GM19025 (cell line): ENCODE data around the gene PFDN4.

Source experiments
- ATAC-seq: cut with Tn5 transposase; IDR thresholded peaks from one replicate; pipeline ENCODE4 v1.9.1; 2021; ENCODE audit warnings: mild to moderate bottlenecking, low read depth, moderate library complexity; ENCODE audit not compliant: unreplicated experiment

The PFDN4 gene

DNA sequence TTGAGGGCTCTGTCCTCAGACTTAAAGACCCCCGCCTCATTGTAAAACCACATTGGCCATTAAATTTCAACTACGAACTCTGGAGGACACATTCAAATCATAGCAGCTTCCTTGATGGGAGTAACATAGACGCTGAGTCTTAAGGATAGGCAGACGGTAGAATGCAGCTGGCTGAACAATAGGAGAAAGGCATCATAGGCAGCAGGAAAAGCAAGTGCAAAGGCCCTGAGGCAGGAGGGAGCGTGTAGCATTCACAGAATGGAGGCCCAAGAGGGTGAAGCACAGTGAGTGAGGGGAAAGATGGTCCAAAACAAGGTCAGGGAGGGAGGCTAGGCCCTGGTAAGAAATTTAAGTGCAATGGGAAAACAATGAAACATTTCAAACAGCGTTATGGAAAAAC is 8.6 kb upstream of the PFDN4 start:
- ATAC-seq = no peak

DNA sequence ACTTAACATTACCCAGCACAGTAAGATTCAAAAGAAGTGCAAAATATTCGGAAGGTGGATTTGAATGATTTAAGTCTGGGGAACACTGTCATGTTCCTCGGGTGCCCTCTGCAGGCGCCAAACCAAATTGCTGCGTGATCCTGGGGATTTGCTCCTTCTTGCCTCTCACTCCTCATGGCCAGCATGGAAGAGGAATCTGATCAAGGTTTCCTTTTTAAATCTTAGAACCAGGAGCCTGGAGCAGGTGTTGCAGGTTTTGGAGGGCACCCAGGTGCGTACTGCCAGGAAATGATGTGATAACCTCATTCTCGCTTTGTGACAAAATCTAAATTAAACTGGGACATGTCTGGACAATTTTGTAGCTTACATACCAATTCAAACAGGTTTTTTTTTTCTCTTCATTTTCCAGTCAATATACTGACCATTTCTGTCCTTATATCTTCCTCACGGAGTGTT is 8.1 kb upstream of the PFDN4 start:
- no peak for ATAC-seq

DNA sequence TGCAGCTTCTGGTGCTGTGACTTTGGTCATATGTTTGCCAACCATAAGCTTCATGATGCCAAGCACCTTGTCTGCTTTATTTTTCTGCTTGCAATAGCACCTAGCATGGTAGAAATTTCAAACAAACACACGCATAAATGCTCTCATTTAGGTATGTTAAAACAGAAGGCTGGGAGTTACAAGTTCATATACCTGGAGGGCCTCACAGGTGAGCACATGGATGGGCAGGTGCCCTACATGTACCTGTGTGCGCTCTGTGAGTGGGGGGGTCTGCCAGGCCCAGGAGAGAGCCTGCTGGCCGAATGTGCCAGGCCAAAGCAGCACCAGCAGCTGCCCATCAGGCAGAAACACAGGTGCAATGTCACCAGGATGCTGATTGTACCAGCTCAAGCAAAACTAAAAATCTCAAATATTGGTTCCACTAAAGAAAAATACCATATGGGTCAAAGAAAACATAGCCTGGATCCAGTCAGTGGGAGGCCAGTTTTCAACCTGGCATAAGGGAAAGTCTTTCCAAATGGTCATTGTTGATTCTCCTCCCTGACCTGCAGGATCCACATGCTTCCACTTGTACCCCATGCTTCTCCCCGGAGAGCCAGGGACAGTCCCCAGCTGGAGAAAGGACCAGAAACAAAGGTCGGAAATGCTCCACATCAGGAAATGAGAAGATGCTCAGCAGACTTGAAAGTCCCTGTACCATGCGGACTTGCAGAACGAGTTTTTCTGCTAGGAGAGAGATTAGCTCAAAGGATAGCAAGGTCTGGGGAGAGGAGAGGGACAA is 7.2 kb upstream of the PFDN4 start:
- no peak for ATAC-seq

DNA sequence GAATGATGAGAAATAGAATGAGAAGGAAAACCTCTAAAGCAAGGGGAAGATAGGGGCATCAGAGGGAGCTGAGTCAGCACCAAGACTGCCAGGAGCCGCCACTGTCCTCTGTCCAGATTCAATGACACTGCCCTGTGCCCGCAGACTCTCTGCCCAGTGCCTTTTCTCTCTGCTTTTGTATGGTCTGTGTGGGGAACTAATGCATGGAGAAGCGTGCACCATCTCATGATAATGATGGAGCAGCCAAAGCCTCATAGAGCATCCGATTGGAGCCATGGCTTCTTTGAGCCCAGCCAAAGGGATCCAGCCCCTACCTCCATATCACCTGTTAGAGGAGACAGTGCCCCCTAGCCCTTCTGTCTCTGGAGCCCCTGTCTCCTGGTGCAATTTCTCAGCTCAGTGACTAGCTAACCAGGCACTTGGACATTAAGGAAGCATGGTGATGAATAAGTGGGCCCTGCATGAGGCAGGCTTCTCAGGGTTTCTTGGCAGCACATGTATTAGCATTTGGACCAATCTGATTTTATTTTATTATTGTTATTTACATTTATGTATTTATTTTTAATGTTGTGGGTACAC is 6.5 kb upstream of the PFDN4 start:
- ATAC-seq = no peak

DNA sequence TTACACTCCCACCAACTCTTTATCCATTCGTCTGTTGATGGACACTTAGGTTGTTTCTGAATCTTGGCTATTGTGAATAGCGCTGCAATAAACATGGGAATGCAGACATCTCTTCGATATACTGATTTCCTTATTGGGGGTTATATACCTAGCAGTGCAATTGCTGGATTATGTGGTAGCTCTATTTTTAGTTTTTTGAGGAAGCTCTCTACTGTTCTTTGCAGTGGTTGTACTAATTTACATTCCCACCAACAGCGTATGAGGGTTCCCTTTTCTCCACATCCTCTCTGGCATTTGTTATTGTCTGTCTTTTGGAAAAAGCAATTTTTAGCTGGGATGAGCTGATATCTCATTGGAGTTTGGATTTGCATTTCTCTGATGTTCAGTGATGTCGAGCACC is 4.6 kb upstream of the PFDN4 start:
- ATAC-seq = no peak

DNA sequence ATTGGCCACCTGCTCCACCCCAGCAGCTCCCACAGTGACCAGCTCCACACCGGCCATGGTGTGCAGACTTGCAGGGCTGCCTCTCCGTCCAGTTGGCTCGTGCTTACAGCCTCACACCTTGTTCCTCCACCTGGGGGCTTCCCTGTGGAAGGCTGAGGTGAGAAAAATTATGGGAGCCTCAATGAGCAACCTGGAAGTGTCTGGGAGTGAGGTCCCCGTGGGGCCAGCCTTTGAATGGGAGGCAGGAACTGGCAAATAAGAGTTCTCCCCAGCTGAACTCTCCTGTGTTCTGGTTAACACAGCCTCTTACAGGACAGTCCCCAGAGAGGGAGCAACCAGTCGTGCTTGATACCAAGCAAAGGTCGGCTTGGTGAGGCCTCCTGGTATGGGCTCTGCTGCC is 3.8 kb upstream of the PFDN4 start:
- ATAC-seq = no peak

DNA sequence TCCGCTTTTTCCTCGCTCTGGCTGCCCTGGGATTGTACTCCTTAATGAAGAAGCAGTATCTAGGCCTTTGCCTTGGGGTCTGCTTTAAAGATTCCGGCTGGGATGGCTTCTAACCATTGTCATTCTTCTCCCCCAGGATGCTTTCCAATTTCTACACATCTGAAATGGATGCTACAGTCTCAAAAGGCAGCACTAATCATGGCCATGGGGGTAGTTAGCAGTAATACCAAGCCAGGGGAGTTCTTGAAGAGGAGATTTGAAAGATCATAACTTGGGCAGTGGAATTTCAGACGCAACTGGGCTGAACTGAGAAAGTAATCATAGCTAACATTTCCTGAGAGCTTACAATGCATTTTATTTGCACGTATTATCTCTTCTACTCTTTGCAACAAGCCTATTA is 3.4 kb upstream of the PFDN4 start:
- ATAC-seq = no peak

DNA sequence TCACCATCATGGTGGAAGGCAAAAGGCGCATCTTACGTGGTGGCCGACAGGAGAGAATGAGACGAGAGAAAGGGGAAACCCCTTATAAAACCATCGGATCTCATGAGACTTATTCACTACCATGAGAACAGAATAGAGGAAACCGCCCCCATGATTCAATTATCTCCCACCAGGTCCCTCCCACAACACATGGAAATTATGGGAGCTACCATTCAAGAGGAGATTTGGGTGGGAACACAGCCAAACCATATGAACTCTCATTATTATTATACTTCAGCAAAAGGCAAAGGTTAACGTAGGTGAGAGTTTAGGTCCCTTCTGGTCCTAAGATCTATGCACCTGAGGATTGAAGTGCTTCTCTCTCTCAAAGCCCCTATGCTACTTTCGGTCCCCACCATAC is 2.4 kb upstream of the PFDN4 start:
- ATAC-seq = no peak

DNA sequence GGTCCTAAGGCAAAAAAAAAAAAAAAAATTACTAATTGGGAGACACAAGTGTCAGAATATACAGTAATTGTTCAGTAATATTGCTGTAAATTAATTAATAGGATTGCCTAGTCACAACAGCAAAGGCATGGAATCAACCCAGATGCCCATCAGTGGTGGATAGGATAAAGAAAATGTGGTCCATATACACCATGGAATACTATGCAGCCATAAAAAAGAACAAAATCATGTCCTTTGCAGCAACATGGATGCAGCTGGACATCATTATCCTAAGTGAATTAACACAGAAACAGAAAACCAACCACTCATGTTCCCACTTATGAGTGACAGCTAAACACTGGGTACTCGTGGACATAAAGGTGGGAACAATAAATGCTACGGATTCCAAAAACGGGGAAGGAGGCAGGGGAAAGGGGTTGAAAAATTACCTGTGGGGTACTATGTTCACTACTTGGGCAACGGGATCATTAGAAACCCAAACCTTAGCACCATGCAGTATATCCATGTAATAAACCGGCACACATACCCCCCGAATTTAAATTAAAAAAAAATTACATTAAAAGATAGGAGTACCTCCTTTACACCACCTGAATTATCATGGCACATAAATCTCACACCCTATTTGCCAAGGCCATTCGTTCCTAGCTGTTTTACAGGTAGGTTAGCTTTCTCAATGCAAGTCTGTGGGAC is 689 bp upstream of the PFDN4 start:
- no peak for ATAC-seq

DNA sequence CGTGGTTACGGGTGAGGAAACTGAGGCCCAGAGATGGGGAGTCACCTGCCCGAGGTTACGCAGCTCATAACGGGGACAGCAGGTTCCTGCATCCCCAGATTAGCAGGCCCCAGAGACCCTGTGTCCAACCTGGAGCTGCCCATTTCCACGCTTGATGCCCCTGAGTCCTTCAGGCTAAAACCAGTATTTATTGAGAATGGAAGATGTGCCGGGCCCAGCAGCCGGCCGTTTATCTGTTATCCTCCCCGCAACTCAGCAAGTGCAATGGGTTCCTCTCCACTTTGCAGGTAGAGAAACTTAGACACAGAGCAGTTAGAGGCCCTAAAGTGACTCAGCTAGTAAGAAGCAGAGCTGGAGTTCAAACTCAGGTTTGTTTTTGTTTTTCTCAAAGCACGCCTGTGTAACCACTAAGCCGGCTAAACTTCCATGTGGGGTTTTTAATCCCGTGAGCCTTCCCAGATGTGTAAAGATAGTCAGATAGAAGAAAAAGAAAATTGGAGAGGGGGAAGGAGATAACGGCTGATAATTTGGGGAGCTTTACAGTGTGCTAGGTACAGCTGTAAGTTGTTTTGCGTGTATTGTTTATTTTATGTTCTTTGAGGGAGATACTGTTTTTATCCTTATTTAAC is 775 bp downstream of the PFDN4 start:
- ATAC-seq = no peak

DNA sequence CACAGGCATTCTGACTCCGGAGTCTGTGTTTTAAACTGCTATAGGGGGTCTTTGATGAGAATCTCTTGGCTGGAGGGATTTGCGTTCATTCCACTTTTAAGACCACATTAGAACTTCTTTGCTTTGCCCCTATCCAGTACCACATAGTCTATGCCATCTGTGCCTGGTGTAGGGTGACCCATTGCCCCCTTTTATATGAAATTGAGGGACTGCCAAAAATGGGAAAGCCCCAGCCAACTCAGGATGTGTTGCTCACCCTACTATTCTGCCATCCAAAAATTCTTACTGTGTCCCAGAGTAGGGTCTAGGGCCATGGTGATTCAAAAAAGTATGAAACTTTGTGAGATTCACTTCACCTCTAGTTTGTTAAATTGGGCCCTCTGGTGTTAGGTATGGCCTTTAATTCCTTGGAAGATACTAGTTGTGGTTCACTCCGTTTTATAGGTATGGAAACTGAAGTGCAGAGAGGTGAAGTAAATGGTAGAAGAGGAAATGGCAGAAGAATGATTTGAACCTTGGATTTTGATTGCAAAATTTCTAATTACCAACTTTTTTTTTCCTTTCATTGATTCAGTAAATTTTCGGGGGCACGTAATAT is 1.4 kb downstream of the PFDN4 start:
- ATAC-seq = no peak

DNA sequence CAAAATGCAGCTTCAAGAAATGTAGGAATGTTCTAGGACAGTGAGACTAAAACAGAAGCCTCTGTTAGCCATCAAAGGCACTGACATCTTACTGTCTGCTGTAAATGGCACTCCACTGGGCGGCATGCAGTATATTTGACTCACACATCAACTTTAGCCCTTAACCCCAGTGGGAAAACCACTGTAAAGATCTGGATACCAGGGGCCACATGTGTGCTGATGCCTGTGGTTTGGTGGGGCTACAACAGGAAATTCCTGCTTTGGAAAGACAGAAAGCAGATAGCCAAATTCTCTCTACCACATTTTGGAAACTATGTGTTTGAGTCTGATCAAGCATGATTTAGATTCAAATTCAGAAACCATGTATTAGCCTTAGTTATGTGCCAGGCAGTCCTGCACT is 4.3 kb downstream of the PFDN4 start:
- ATAC-seq = no peak

DNA sequence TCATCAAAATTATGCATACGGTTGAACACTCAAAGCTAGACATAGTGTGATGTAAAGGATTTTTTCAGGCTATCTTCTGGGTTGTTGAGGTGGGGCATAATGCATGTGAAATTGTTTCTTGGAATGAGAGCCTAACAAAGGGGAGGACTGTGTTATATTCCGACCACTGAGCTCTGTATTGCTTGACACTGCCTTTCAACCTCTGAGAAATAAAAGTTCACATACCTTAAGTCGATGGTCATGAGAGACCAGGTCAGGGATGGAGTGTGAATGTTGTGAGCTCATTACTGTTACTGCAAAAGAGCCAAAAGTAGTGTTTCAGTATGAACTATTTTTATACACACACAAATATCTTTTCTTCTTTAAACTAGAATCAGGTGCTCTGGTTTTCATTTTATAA is 5.0 kb downstream of the PFDN4 start:
- no peak for ATAC-seq

DNA sequence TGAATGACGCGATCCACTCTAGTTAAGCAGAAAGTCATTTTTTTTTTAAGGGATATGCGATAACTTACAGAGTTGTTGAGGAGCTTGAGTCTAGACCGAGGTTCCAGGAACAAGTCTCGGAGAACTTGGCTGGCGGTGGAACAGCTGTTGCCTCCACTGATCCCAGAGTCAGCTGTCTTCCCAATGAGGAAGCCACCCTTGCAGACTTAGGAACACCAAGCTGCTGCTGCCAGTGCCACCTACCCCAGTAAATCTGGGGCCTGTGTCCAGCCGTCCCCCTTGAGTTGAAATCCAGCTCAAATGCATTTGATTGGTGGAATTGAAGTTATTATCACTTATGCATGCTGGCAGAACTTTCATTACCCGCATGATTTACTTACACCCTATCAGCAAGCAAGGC is 6.7 kb downstream of the PFDN4 start:
- no peak for ATAC-seq

DNA sequence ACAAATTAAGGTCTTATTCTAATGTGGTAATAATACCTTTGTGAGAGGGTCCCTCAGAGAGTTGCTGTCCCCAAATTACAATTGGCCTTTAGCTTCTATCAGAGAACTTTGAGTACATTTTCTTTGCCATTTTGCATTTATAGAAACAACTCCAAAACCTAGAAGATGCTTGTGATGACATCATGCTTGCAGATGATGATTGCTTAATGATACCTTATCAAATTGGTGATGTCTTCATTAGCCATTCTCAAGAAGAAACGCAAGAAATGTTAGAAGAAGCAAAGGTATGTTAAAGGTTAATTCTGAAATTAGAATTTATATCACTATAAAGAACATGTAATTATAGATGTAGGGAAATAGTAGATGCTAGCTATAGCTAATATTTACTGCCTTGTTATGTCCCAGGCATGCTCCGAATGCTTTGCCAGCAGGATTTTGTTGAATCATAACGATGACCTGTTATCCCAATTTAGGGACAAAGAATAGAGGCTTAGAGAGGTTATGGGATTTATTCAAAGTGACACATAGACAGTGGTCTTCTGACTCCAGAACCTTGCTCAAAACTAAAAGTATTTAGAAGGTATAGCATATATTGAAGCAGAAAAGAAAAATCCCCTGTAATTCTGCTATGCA is 7.4 kb downstream of the PFDN4 start:
- ATAC-seq = no peak

DNA sequence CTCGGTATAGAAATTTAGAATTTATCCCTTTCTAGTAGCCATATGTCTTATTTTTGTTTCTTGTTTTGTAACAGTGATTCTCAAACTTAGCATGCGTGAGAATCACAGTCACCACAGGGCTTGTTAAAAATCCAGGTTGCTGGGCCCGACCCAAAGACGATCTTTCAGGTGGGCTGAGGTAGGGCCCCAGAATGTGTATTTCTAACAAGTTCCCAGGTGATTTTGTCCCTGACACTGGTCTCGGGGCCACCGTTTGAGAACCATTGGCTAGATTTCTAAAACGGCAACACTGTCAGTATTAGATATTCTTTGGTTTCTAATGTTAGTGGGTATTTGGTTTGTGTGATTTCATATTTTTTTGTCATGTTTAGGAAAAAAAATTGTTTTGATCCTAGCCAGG is 9.9 kb downstream of the PFDN4 start:
- no peak for ATAC-seq

DNA sequence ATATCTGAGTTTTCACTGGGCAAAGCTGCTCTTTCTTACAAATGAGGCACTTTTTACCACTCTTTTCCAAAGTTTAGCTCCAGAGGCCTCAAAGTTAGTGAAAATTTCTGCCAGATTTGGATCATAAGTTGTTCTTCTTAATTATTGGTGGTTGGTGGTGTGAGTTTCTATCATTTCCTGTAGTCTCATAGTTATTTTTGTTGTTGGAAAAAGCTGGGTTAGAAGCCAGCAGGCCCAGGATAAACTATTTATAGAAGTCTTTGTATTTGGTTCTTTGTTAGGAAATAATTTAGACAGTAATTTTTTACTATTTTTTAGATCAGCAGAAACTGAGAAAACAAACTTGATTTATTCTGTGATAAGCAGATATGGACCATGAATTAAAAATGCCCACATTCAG is 10.6 kb downstream of the PFDN4 start:
- no peak for ATAC-seq

DNA sequence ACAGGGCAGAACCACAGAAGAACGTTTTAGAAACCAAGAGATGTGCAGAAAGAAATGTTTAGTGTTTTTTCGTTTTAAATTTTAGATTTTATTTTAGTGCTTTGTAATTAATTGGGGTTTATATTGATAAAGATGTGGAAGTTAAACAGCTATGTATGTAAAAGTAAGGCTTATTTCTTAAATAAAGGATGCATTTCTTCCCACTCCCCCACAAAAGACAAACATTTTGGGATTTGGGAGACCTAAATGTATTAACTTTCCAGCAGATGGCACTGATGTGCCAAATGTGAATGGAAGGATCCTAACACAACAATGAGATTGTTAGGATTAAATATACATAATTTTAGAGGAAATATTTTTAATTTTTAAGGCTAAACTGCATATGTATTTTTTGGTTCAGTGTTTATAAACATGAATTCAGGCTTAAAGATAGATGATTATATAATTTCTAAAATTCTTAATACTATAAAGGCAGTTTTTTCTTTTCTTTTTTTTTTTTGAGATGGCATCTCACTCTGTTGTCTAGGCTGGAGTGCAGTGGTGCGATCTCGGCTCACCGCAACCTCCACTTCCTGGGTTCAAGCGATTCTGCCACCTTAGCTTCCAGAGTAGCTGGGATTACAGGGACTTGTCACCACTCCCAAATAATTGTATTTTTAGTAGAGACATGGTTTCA is 12.0 kb downstream of the PFDN4 start:
- no peak for ATAC-seq

DNA sequence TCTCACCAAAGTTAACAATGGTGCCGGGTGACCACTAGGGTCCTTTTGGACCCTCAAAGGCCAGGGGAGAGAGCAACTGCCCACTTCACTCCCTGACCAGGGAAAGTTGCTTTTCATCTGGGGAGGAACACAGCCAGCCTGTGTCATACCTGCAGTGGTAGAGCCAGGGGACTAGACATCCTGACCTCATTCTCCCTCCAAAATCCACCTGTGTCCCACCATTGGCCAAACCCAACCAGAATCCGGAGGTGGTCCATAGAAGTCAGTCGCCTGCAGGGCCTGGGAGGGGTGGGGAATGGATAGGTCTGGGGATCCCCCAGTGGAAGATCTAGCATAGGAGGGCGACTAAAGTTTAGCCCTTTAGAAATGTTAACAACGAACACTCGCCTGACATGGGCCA is 12.8 kb downstream of the PFDN4 start:
- no peak for ATAC-seq

DNA sequence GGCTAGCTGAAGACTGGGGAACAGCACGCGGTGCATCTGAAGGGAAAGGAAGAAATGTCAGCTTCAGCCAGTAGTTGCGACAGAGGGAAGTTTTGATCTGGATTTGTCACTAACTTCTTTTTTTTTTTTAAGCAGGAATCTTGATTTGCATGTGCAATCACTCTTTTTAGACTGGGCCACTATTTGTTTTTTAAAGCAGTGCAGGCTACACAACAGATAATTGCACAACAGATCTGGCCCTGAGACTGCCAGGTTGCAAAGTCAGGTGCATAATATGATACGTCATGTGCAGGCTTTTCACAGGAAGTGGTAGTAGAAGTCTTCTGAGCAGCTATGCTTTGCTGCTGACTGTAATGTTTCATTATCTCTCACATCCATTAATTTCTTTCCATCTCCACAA is 13.5 kb downstream of the PFDN4 start:
- ATAC-seq = no peak
